Astrocyte of the spinal cord (primary cell): ENCODE data around the gene PAPPA2.

Experiments
- DNase-seq: peaks from one replicate; pipeline ENCODE4 v3.0.0; 2011; ENCODE audit warnings: low read depth, low spot score
- H3K4me3 ChIP-seq: 2 replicates; pipeline ENCODE4 v1.5.1; 2011; ENCODE audit warnings: low read depth, mild to moderate bottlenecking, low read length, moderate library complexity
- CTCF ChIP-seq: IDR thresholded peaks from 2 replicates; pipeline ENCODE4 v1.5.1; 2012; ENCODE audit warnings: low read depth, mild to moderate bottlenecking, low read length, inconsistent platforms
- in situ Hi-C: cut with HindIII; loops from 2 replicates; pipeline ENCODE4 v1.10.0; 2017; ENCODE audit warnings: low sequenced_read_pairs

PAPPA2 gene

GRCh38 chr1:176820391-176821031 lies 357.5 kb downstream of the PAPPA2 start:
- H3K4me3 ChIP-seq: no peak overlapping the region
- in situ Hi-C loops: no loop called here

GRCh38 chr1:176826265-176826664 lies 363.3 kb downstream of the PAPPA2 start:
- in situ Hi-C loops: no loop called here
- TF ChIP-seq CTCF: no peak
- DNase-seq: no peak
- H3K4me3 ChIP-seq: no peak overlapping the region

More at GRCh38 chr1:176820391-176821031, 357.5 kb downstream of the PAPPA2 start:
- DNase-seq: no peak
- TF ChIP-seq CTCF: no peak

- DNase-seq: no peak
- in situ Hi-C loops: no loop called here
- no peak for TF ChIP-seq CTCF
- H3K4me3 ChIP-seq: no peak overlapping the region
These were observed 366.3 kb downstream of the PAPPA2 start for GRCh38 chr1:176829261-176829660.

GRCh38 chr1:176831150-176831549 lies 368.2 kb downstream of the PAPPA2 start:
- no peak for TF ChIP-seq CTCF
- in situ Hi-C loops: no loop called here
- no peak overlapping the region for H3K4me3 ChIP-seq
- no peak for DNase-seq

- H3K4me3 ChIP-seq: no peak overlapping the region
- TF ChIP-seq CTCF: no peak
- in situ Hi-C loops: no loop called here
- no peak for DNase-seq
These were observed 374.7 kb downstream of the PAPPA2 start for GRCh38 chr1:176837708-176838107.

- in situ Hi-C loops: no loop called here
- DNase-seq: no peak
- TF ChIP-seq CTCF: no peak
- no peak overlapping the region for H3K4me3 ChIP-seq
These were observed 375.5 kb downstream of the PAPPA2 start for GRCh38 chr1:176838276-176838995.
